Bronchial epithelial cell (primary cell): ENCODE measurements around the gene NEFH. TPM values are rescaled to one million over a fixed set of nuclear protein-coding genes. Genes with fewer than 3 reads are reported as not detected.

Source experiments
- DNase-seq: peaks from one replicate; pipeline ENCODE4 v3.0.0-alpha.2; 2010; ENCODE audit warnings: low read depth
- FAIRE-seq: peaks from 2 replicates; lab custom pipeline; 2011; peaks lifted over from hg19 to GRCh38; lab: Jason Lieb, UNC
- H3K27me3 ChIP-seq: 2 replicates; pipeline ENCODE4 v1.5.1; 2011; ENCODE audit warnings: low read length; ENCODE audit not compliant: control insufficient read depth, insufficient read depth
- H3K36me3 ChIP-seq: 2 replicates; pipeline ENCODE4 v1.5.1; 2011; ENCODE audit warnings: low read length; ENCODE audit not compliant: control insufficient read depth, insufficient read depth
- H3K4me3 ChIP-seq: 2 replicates; pipeline ENCODE4 v1.5.1; 2011; ENCODE audit warnings: mild to moderate bottlenecking, low read depth, low read length, control low read depth
- total RNA-seq: library from RNA; depleted of rRNA; stranded (reverse); fragments of >200 nt; gene quantifications from 2 replicates; pipeline ENCODE4 v1.2.1, GENCODE V29; 2014
- TF ChIP-seq, protein P1 (sequence below): IDR thresholded peaks from 2 replicates; pipeline ENCODE4 v1.5.1; 2011; ENCODE audit warnings: mild to moderate bottlenecking, moderate library complexity, low read length, control low read depth, inconsistent platforms; ENCODE audit not compliant: insufficient read depth, severe bottlenecking

Gene NEFH
- total RNA-seq, 1 donor from 2014 or later: under 0.01 TPM

GRCh38 chr22:29478326-29479276, 1.4 kb upstream of the NEFH start:
- H3K4me3 ChIP-seq: no peak overlapping the region
- TF ChIP-seq, protein P1, sequence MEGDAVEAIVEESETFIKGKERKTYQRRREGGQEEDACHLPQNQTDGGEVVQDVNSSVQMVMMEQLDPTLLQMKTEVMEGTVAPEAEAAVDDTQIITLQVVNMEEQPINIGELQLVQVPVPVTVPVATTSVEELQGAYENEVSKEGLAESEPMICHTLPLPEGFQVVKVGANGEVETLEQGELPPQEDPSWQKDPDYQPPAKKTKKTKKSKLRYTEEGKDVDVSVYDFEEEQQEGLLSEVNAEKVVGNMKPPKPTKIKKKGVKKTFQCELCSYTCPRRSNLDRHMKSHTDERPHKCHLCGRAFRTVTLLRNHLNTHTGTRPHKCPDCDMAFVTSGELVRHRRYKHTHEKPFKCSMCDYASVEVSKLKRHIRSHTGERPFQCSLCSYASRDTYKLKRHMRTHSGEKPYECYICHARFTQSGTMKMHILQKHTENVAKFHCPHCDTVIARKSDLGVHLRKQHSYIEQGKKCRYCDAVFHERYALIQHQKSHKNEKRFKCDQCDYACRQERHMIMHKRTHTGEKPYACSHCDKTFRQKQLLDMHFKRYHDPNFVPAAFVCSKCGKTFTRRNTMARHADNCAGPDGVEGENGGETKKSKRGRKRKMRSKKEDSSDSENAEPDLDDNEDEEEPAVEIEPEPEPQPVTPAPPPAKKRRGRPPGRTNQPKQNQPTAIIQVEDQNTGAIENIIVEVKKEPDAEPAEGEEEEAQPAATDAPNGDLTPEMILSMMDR: no peak
- H3K36me3 ChIP-seq: no peaks in the 10 kb centered on the region
- no peak for DNase-seq
- H3K27me3 ChIP-seq: peaks cover 33% of the 10 kb centered on the region
- no peak for FAIRE-seq

GRCh38 chr22:29480262-29480511, 169 bp downstream of the NEFH start:
- Histone ChIP-seq H3K27me3 (peaks cover 33% of the 10 kb centered on the region), H3K36me3 (no peaks in the 10 kb centered on the region), H3K4me3 (no peak overlapping the region)
- TF ChIP-seq, protein P1: no peak
- no peak for FAIRE-seq
- no peak for DNase-seq

GRCh38 chr22:29480512-29481264, 670 bp downstream of the NEFH start:
- H3K36me3 ChIP-seq: no peaks in the 10 kb centered on the region
- peak overlapping the region; percentile 9 for H3K4me3 ChIP-seq
- peak; percentile 14 for DNase-seq
- TF ChIP-seq, protein P1: no peak
- peaks cover 33% of the 10 kb centered on the region for H3K27me3 ChIP-seq
- no peak for FAIRE-seq

DNA sequence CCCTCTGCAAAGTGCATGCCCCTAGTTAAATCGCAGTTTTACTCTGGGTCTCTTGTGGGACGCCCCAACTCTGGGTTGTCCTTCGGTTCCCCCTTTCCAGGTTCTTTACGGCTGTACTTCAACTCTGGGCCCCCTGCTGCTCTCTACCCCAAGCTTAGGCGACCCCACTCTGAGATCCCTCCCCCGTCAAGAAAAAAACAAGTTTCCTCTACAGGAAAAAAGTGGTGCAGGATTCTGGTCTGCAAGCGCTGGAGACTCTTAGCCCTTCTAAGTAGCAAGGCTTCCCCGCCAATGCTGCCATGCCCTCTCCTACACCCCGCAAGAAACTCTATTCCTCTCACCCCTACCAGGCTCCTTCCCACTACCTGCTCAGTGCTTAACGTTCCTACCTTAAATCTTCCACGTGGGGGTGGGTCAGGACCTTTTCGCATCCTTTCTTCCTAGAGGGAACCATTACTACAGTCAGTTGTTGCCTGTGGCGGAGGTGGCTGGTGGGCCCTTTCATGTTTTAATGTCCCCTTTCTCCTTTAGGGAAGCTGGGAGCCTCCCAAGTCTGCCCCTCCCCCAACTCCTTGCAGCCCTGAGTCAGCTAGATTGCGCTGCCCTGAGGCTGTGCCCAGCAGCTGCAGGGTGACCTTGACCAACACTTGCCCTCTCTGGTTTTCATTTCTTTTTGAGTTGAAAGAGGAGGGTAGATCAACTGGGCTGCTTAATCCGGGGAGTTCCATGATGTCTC, 1.4 kb downstream of the NEFH start:
- TF ChIP-seq, protein P1: no peak
- Histone ChIP-seq H3K36me3 (no peaks in the 10 kb centered on the region), H3K4me3 (peak overlapping the region; percentile 9), H3K27me3 (peaks cover 33% of the 10 kb centered on the region)
- FAIRE-seq (no peak), DNase-seq (no peak)

GRCh38 chr22:29482253-29482652, 2.2 kb downstream of the NEFH start:
- Histone ChIP-seq H3K4me3 (no peak overlapping the region), H3K36me3 (no peaks in the 10 kb centered on the region), H3K27me3 (peaks cover 33% of the 10 kb centered on the region)
- TF ChIP-seq, protein P1: no peak
- no peak for DNase-seq
- FAIRE-seq: no peak
